Measurements from ENCODE around the gene ARHGAP6.

- no peak for TF ChIP-seq POLR2A (IDR thresholded peaks at IDR 0.05; ENCODE audit: extremely low read depth, insufficient read length)
- no peak for TF ChIP-seq CTCF (IDR thresholded peaks at IDR 0.05; ENCODE audit: low read depth, low read length)
- no peak for TF ChIP-seq MAX (IDR thresholded peaks at IDR 0.05; ENCODE audit: low read depth, low read length)
Observed at GRCh38 chrX:11397680-11398079, 268.0 kb downstream of the ARHGAP6 start.
